ENCODE results near the gene ATP9B.
"Not testable (repeated sequence)": the region's sequence is repeated elsewhere in the genome, so short reads cannot be mapped to it uniquely, and the experiment has no call there.

Gene ATP9B

GRCh38 chr18:79139206-79139605 lies 70.0 kb downstream of the ATP9B start:
- no peak for DNase-seq (ENCODE audit: low spot score)

DNA sequence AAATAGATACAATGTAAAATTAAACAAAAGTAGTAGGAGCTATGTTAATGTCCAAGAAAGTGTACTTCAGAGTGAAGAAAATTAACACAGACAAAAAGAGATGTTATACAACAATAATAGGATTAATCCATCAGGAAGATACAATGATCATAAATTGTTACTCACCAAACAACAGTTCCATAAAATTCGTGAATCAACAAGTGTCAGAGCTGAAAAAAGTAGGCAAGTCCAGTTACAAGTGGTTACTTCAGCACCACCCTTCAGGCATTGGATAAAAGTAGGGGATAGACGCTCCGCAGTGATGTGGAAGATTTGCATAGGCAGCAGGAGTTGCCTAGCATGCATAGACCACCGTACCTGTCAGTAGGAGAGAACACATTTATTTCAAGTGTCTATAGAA lies 77.8 kb downstream of the ATP9B start:
- no peak for DNase-seq (ENCODE audit: low spot score)

DNA sequence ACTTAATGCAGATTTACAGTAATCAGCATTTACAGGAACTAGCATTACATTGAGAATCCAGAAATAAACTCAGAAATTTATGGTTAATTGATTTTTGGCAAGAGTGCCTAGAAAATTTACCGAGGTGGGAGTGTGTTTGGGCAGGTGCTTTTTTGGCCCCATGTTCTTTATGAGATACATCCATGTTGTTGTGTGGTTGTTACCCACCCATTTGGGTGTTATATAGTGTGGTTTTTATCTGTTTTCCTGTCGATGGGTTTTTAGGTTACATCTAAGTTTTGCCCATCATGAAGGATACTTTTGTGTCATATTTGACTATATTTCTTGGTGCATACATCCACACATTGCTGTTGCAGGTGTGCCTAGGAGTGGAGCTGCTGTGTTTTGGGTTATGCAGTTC lies 82.0 kb downstream of the ATP9B start:
- DNase-seq (ENCODE audit: low spot score): no peak

GRCh38 chr18:79156327-79156726 lies 87.1 kb downstream of the ATP9B start:
- DNase-seq (ENCODE audit: low spot score): no peak

DNA sequence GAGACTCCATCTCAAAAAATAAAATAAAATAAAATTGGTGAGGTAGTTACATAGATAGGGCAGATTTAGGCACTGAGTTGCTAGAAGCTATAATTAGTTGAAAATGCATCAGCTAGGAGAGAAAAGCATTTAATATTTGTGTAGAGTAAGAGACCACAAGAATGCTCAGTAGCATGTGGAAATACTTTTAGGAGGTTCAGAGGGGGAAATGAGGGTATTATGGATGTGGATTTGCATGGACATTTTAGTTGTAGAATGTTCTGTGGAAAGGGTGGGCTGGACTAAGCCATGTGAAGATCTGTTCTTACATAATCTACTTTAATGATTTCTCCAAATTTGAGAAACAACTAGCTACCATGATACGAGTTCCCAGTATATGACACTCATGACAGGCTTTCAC lies 95.5 kb downstream of the ATP9B start:
- no peak for DNase-seq (ENCODE audit: low spot score)

DNA sequence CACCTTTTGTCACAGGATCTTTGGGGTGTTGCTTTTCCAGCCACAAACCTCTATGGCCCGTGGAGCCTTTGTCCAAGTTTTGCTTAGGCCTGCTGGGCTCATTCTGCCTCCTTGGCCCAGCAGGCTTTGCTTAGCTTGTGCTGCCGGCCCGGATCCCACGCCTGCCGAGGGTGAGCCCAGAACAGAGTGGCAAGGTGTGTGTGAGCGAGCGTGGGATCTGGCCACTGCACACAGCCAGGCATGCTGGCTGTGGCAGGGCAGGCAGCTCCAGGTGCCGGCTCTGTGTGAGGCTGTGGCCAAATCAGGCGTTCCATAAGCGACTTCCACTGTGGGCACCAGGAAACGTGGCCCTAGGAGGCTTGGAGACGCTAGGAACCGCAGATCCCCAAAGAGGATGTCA lies 97.5 kb downstream of the ATP9B start:
- DNase-seq (ENCODE audit: low spot score): no peak

DNA sequence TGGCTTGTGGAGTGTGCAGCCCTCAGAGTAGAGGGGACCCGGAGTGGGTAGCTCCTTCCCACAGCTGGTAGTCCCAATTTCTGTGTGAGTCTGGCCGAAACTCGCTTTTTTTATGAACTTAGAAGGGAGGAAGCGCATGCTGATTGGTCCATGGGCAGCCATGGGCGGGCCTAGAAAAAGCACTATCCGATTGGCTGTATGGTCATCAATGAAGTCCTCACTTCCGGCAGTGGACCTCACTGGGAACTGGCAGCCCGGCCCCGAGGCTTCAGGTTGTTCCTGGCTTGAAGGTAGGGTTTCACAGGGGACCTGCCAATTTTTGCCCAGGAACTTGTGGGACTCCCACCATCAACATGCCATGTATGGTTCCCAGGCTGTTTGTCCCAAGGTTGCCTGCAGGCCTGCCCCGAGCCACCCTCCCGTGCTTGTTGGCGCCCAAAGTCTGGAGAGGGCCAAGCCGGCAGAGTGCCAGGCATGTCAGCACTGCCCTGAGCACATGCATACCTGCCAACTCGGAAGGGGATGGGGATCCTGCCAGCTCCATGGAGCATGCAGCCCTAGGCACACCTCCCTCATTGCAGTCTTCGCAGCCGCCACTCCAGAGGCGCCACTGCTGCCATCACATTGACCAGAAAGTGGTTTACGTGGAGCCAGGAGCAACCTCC lies 98.5 kb downstream of the ATP9B start:
- DNase-seq (ENCODE audit: low spot score): no peak

DNA sequence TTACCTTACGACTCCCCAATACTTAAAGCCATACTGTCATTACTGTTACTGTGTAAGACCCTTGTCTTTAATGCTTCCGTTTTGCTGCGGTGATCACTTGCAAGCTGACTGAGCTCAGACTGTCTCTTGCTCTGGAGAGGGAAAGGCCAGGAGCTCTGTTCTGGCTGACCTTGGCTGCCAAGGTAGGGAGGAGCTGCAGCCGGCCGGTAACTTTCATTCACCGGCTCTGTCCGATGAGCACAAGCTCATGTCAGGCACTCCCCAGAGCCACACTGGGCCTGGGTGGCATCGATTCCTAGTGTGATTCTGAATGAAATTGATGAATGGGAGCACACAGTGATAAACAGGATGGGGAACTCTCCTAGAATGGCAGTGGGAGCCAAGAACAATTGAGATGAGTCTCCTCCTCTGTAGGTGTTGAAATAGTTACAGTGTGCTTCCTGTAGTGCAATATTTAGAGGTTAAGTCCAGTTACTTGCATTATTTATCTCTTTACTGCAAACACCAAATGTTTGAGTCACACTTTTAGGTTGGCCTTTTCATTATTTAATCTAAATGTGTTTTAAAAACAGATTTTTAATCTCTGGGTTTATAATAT lies 100.9 kb downstream of the ATP9B start:
- no peak for DNase-seq (ENCODE audit: low spot score)

GRCh38 chr18:79172331-79172730 lies 103.1 kb downstream of the ATP9B start:
- not testable (repeated sequence) for DNase-seq (ENCODE audit: low spot score)

- no peak for DNase-seq (ENCODE audit: low spot score)
Measured at GRCh38 chr18:79173742-79174141, 104.5 kb downstream of the ATP9B start.

DNA sequence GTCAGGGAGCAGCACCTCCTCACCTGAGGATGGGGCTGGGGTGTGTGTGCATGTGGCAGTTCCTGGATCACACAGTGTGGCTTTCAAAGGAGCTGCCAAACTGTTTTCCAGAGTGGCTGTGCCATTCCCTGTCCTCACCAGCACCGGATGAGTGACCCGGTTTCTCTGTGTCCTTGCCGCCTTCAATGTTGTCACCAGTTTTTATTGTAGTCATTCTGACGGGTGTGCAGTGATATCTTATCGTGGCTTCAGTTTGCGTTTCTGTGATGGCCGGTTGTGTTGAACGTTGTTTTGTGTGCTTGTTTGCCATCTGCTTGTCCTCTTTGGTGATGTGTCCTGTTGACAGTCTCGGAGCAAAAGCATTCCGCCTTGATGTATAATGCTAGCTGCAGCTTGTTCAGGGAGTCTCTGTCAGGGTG lies 108.9 kb downstream of the ATP9B start:
- no peak for DNase-seq (ENCODE audit: low spot score)

DNA sequence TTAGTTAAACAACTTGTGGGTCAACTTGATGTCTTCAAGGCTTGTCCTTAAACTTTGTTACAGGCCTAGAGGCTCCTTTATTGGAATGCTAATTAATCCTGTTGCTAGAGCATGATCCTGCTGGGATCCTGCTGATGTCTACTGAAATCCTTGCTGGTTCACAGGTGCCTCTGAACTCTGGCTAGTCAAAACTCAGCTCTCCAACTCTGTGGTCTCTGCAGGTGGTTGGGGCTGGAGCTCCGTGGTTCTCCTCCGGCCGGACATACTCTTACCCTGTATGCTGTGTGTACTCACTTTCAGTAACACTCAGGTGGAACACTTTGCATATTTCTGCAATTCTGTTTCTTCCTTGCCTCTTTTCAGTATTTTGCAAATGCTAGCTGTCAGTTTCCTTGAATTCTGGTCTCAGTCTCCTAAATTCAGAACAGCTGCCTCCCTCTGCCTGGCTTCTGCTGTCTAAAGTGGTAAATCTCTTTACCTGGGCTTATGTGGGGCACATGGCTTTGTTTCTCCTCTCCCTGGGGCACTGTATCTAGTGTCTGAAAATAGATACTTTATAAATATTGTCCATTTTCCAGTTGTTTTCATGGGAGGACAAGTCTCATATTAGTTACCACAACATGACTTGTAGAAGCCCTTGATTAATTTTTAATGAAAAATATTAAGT lies 113.0 kb downstream of the ATP9B start:
- DNase-seq (ENCODE audit: low spot score): no peak

DNA sequence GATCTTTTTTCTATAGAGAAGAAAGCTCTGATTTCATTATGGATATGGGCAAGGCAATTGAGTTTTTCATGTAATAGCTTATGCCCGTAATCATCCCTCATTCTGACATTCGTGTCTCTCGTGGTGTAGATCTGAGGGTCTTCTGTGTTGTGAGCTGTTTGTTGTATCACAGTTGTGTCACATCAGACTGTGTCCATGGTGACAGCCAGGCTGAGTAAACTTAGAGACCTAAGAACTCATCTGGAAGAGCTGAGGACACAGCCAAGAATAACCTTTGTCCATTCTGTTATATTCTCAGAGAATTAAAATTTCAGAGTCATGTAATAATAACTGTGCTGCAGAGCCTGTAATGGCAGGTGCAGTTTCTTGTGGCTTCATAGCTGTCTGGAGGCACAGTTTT lies 116.5 kb downstream of the ATP9B start:
- DNase-seq (ENCODE audit: low spot score): no peak

DNA sequence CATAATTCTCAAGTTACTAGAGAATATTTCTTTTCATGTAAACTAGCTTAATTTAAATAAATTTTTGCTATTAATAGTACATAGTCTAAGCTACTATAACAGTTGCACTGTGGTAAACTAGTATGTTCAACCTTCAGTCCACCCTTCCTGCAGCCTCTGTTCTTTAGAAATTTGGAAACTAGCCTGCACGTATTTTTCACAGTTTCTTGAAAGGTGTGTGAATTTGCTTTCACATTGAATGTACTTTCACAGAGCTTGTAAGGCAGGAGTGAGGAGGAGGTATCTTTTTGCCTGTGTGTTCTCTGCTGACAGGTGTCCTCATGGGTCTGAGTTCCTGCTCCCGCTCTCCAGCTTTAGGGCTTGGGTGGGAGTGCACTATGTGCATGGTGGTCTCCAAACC lies 117.5 kb downstream of the ATP9B start:
- no peak for DNase-seq (ENCODE audit: low spot score)

GRCh38 chr18:79187532-79188277 lies 118.5 kb downstream of the ATP9B start:
- no peak for DNase-seq (ENCODE audit: low spot score)

- no peak for DNase-seq (ENCODE audit: low spot score)
Measured at GRCh38 chr18:79191418-79191817, 122.2 kb downstream of the ATP9B start.

GRCh38 chr18:79191956-79192355 lies 122.8 kb downstream of the ATP9B start:
- no peak for DNase-seq (ENCODE audit: low spot score)

DNA sequence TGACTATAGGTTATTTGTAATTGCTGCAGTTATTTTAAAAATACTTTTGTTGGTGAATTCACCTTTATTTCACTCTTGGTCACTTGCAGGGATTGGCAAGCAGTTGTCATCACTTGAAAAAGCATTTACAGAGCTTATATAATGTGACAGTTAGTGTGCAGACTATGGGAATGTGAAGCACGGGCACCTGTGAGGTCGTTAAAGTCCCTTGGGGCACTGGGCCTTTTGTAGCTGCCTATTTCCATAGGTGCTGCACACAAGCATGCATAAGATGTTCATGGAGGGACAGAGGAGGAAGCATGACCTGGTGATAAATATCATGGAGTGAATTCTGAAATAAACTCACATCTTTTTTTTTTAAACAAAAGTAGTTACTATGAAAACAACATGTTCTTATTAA lies 124.6 kb downstream of the ATP9B start:
- DNase-seq (ENCODE audit: low spot score): no peak

DNA sequence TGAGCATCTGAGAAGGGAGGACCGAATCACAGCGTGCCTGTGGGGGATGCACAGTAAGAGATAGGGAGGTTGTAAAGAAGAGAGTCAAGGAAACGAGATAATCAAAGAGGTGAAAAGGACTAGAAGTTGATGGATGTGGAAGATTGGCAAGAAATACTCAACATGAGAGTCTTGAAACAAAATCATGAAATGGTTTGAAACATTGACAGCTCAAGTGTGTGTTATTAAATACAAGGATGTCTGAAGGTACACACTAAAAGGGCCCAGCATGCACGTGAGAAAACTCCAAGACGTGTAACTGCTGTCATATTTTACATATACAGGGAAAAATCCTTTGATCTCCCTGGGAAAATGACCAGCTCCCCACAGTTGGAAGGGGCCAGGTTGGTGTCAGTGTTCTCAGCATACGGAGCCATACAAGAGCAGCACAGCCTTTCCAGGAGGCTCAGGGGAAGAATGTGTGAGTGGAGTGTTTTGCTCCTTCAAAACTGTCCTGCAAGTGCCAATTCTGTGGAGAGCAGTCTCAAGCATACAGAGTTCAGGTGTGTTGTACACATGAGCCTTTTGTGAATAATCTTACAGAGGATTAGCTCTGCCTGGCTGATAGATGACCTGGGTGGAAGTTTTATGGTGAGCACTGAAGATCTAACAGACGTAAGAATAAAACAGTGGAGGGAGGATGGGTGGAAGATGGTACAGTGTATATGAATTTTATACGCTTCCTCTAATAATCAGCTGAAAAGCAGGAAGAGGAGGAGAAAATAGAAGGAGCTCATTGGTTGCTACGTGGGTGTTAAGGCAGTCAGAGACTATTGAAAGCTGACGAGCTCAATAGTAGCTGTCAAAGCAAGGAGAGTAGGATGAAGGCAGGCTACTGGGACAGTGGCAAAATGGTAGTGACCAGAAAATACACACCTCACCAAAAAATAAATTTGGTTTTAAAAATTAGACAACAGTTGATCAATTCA lies 126.8 kb downstream of the ATP9B start:
- DNase-seq (ENCODE audit: low spot score): no peak

DNA sequence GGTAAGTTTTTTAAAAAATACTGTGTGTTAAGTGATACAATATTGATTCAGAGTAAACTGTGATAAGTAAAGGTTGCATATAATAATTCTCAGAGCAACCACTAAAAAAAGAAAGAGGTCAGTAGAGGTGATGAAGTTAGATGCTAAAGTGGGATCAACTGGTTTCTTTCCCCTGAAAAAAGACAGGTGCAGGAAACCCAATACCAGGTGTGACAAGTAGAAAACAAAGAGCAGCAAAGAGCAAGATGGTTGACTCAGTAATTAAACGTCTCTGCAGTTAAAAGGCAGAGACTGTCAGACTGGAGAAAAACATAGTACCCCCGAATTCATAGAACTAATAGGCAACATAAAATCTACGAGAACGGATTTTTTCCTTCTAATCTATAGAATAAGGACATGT lies 128.3 kb downstream of the ATP9B start:
- DNase-seq (ENCODE audit: low spot score): no peak

DNA sequence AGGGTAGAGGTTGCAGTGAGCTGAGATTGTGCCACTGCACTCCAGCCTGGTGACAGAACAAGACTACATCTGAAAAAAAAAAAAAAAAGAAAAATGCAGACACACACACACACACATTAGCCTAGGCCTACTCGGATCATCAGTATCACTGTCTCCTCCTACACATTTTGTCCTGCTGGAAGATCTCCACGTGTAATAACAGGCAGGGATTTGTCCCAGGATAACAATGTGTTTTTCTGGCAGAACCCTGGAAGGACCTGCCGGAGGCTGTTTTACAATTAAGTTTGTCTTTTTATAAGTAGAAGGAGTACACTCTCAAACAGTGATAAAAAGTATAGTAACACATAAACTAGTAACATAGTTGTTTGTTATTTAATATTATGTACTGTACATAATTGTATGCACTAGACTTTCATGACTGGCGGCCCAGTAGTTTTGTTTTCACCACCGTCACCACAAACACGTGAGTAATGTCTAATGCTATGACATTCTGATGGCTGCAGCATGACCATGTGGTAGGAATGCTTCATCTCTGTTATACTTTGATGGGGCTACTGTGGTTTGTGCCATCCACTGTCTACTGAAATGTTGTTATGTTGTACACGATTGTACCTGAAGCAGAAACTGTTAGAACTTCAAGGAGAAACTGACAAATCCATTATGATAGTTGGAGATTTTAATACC lies 130.6 kb downstream of the ATP9B start:
- DNase-seq (ENCODE audit: low spot score): peak; percentile 4
